ENCODE data around the gene ACOT9.

The ACOT9 gene

DNA sequence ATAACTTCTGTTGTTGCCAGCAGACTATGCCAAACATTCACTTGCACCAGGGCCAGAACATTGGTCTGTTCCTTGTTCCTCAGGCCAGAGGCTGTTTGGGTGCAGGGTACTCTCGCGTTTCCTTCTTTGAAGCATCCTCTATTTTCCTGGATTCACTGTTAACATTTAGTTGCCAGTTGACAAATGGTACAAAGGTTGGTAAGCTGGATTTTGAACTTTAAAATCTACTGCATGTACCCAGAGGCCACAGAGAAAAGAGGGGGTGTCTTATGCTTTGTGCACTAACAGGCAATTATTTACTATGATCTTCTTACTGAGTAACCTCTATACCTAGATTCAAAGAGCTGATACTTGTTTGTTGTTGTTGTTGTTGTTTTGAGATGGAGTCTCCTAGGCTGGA is 27.1 kb upstream of the ACOT9 start:
- CTCF ChIA-PET: interaction anchor here (1.7 kb wide), 1 partner anchor 12 kb away, joined by 6 read pairs; the partner anchor contains the start of gene SAT1
- no peak for DNase-seq (ENCODE audit: extremely low spot score)
- TF ChIP-seq, protein P1, sequence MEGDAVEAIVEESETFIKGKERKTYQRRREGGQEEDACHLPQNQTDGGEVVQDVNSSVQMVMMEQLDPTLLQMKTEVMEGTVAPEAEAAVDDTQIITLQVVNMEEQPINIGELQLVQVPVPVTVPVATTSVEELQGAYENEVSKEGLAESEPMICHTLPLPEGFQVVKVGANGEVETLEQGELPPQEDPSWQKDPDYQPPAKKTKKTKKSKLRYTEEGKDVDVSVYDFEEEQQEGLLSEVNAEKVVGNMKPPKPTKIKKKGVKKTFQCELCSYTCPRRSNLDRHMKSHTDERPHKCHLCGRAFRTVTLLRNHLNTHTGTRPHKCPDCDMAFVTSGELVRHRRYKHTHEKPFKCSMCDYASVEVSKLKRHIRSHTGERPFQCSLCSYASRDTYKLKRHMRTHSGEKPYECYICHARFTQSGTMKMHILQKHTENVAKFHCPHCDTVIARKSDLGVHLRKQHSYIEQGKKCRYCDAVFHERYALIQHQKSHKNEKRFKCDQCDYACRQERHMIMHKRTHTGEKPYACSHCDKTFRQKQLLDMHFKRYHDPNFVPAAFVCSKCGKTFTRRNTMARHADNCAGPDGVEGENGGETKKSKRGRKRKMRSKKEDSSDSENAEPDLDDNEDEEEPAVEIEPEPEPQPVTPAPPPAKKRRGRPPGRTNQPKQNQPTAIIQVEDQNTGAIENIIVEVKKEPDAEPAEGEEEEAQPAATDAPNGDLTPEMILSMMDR (IDR thresholded peaks at IDR 0.05; ENCODE audit: control extremely low read depth, extremely low read depth, low read depth, missing control alignments): no peak
- POLR2A ChIA-PET: no interaction called here

GRCh38 chrX:23766650-23767551 is 23.8 kb upstream of the ACOT9 start:
- POLR2A ChIA-PET: interaction anchor here (1.9 kb wide), 1 partner anchor 17 kb away, joined by 4 read pairs; no protein-coding TSS in a partner anchor
- CTCF ChIA-PET: interaction anchor here (1.3 kb wide), 1 partner anchor 12 kb away, joined by 5 read pairs; no protein-coding TSS in a partner anchor
- TF ChIP-seq, protein P1 (IDR thresholded peaks at IDR 0.05; ENCODE audit: control extremely low read depth, extremely low read depth, low read depth, missing control alignments): no peak
- no peak for DNase-seq (ENCODE audit: extremely low spot score)

- TF ChIP-seq, protein P1 (IDR thresholded peaks at IDR 0.05; ENCODE audit: control extremely low read depth, extremely low read depth, low read depth, missing control alignments): no peak
- no peak for DNase-seq (ENCODE audit: extremely low spot score)
- CTCF ChIA-PET: interaction anchor here (1.3 to 2.0 kb wide), 2 partner anchors 11 to 136 kb away, joined by 5 to 7 read pairs; no protein-coding TSS in a partner anchor
- POLR2A ChIA-PET: interaction anchor here (0.6 to 1.9 kb wide), 2 partner anchors 9 to 18 kb away, joined by 4 read pairs; no protein-coding TSS in a partner anchor
Observed at GRCh38 chrX:23765868-23766267, 22.8 kb upstream of the ACOT9 start.

DNA sequence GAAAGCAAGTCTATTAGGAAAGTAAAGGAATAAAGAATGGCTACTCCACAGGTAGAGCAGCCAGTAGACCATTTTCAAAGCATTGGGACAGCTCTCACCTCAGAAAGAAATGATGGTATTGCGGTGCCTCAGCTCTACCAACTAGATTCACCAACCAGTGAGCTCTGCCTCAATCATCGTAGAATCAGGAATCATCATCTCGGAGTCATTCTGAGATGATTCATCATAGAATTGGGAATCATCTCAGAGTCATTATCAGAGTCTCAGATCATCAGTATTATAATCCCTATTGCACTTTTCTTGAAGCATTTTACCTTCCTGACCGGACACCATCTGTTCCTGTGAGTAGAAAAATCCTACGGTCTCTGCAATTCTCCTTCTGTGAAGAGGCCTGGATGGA is 22.4 kb upstream of the ACOT9 start:
- CTCF ChIA-PET: interaction anchor here (1.3 to 2.0 kb wide), 2 partner anchors 10 to 136 kb away, joined by 5 to 7 read pairs; no protein-coding TSS in a partner anchor

DNA sequence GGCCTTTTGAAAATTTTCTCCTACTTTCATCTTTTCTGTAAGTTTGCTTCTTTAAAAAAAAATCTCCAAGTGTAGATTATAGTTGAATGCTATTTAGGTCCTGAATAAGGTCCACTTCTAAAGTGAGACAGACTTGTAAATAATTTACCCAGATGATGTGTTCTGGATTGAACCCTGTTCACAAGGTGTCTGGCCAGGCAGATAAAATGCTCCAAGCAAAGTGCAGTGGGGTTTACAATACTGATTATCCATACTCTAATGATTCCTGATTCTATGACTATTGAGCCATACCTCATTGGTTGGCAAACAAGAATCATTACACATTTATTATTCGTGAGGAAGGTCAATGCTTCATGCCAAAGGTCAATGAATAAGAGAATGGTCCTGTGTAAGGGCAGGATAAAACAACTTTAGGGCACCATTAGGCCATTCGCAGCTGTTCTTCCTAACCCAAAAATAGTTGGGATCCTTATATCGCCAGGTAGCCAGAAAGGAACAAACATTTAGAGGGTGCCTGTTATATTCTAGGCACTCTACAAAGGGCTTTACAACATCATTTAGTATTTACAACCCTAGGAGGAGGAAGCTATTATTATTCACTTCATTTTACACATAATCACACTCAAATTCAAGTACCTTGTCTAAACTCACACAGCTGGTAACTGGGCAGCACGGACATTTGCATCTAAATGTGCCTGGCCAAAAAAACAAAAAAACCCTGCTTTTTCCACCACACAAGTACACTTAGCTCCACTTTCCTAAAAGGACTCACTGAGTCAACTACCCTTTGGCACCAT is 21.3 kb upstream of the ACOT9 start:
- CTCF ChIA-PET: interaction anchor here (2.0 kb wide), 1 partner anchor 137 kb away, joined by 7 read pairs; no protein-coding TSS in a partner anchor
- POLR2A ChIA-PET: no interaction called here
- no peak for DNase-seq (ENCODE audit: extremely low spot score)
- TF ChIP-seq, protein P1 (IDR thresholded peaks at IDR 0.05; ENCODE audit: control extremely low read depth, extremely low read depth, low read depth, missing control alignments): no peak

More for the DNA sequence above, 22.4 kb upstream of the ACOT9 start:
- POLR2A ChIA-PET: interaction anchor here (0.6 kb wide), 1 partner anchor 10 kb away, joined by 4 read pairs; no protein-coding TSS in a partner anchor
- DNase-seq (ENCODE audit: extremely low spot score): no peak
- TF ChIP-seq, protein P1 (IDR thresholded peaks at IDR 0.05; ENCODE audit: control extremely low read depth, extremely low read depth, low read depth, missing control alignments): no peak

DNA sequence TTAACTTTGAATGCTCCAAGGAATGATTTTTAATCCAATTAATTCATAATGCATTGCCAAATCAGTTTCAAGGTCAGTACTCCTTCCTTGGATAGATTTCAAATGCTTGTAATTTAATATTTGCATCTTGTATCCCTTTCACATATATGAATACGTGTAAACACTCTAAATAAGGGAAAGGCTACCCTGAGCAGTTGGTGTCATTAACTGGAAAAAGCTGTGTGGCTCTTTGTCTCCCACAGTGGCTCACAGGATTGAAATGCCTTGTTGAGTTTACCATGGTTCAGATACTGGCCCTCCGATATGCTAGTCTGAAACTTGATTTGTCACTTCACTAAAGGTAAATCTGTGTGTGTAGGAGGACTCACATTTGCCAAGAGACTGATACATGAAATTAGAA is 16.7 kb upstream of the ACOT9 start:
- DNase-seq (ENCODE audit: extremely low spot score): no peak
- TF ChIP-seq, protein P1 (IDR thresholded peaks at IDR 0.05; ENCODE audit: control extremely low read depth, extremely low read depth, low read depth, missing control alignments): no peak
- POLR2A ChIA-PET: no interaction called here
- CTCF ChIA-PET: no interaction called here
